COLO668 (cell line): ENCODE data around the gene TSPAN5.
A peak's percentile ranks its signal among the peaks of the same experiment; 100 is the strongest.
"Not testable (repeated sequence)": the region's sequence is repeated elsewhere in the genome, so short reads cannot be mapped to it uniquely, and the experiment has no call there.

Experiments
- DNase-seq: peaks from one replicate; lab custom pipeline; 2025; ENCODE audit not compliant: unreplicated experiment; lab: John Stamatoyannopoulos, UW

Gene TSPAN5

DNA sequence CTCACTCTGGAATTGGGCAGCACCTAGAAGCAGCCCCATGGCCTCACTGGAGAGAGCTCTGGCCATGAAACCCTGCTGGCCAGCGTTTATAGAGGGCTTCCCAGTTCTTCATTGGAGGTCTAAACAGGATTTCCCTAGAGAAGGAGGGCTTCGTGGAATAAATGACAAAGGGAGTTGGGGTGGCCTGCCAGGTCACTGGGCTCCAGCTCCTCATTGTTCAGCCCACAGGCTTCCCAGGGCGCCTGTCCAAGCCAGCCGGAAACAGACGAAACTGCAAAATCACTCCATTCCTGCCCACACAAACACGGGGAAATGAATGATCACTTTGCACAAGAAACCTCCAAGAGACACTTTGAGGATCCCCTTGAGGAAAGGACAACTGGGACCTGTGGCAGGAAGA lies 189.7 kb downstream of the TSPAN5 start:
- no peak for DNase-seq

GRCh38 chr4:98467627-98468072 lies 190.8 kb downstream of the TSPAN5 start:
- DNase-seq: peak; percentile 66

DNA sequence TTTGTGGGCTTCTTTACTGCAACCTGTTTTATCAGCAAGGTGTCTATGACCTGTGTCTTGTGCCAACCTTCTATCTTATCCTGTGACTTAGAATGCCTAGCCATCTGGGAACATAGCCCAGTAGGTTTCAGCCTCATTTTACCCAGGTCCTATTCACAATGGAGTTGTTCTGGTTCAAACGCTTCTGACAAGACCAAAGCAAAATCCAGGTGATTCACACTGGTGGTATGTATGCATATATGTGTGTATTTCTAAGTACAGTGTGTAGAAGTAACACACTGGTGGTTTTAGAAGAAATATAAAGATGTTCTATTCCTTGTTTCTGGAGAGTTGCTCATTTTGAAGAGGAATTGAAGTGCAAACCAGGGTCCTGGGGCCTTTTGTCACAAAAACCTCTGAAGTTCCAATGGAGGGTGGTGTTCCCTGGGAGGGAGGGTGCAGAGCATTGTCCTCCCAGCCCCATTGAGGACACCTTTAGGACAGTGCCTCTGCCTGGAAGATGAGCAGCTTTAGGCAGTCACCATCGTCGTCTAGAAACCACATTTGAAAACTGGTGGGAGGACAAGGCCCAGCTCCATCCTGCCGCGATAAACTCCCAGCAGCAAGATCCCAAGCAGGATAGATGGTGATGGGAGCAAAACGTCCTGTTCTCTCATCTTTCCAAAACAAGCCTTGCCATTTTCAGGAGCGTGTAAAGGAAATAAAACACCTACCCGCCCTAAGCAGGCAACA lies 191.4 kb downstream of the TSPAN5 start:
- DNase-seq: no peak

- DNase-seq: no peak
These were observed 195.9 kb downstream of the TSPAN5 start for GRCh38 chr4:98462487-98462886.

- not testable (repeated sequence) for DNase-seq
These were observed 197.1 kb downstream of the TSPAN5 start for GRCh38 chr4:98461121-98461865.

- DNase-seq: not testable (repeated sequence)
These were observed 201.0 kb downstream of the TSPAN5 start for GRCh38 chr4:98457422-98457821.

DNA sequence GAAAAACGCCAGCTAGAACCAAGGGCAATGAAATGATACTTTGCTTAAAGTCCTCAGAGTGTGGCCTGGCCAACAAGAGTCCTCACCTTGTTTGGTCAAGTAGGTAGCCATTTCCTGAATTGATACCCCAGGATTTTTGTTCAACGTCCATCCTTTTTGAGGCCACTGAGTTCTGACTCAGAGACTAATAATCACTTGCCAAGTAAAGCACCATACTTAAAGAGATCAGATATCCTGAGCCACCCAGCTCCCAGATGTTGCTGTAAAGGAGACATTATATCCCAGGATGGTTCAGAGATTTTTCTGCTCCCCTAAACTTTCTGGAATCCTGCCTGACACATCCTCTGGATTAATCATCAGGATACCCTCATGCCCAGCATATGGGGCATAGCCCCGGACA lies 206.3 kb downstream of the TSPAN5 start:
- DNase-seq: no peak

- DNase-seq: no peak
These were observed 209.5 kb downstream of the TSPAN5 start for GRCh38 chr4:98448908-98449307.

GRCh38 chr4:98447648-98448047 lies 210.8 kb downstream of the TSPAN5 start:
- no peak for DNase-seq

- DNase-seq: no peak
These were observed 211.7 kb downstream of the TSPAN5 start for GRCh38 chr4:98446499-98447375.

DNA sequence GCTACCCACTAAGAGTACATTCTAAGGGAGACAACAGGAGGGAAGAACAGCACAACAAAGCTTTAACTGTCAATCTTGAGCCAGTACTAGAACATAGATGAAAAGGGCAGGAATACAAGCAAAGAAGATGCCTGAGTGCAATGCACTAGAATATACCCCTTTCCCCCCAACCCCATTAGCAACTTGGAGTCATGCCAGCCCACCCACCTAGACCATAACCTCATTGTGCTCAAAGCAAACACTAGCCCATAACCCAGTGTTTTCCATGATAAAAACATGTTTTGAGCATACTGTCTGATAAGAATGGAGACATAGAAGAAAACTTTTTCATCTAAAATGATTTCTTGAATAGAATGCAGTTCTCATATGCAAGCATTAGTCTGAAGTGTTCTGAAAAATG lies 214.0 kb downstream of the TSPAN5 start:
- DNase-seq: no peak

DNA sequence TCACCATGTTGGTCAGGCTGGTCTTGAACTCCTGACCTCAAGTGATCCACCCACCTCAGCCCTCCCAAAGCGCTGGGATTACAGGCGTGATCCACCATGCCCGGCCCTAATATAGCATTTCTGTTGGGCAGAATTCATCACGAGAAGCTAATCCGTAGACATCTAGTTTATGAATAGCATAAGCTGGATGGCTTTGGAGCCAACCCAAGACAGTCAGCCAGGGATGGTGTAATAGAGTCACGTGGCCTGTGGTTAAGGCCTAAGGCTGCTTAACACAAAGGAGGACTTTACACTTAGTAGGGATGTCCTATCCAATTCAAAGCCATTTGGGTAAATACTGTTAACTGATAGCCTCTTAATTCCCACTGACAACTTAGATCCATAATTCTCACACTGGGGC lies 223.6 kb downstream of the TSPAN5 start:
- DNase-seq: no peak

DNA sequence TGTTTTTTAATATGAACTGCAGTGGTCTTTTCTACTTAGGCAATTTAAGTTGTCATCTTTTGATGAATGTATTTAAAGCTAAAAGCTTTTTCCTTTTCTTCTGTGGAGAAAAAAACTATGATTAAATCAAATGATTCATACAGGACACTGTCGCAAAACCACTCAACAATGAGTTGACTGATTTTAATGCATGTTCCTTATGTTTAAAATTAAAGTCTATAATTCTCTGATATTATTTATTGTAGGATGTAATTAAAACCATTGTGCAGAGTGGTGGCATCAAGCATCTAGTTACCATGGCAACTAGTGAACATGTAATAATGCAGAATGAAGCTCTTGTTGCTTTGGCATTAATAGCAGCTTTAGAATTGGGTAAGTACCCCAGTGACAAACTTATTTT lies 224.7 kb downstream of the TSPAN5 start:
- DNase-seq: no peak

- DNase-seq: no peak
These were observed 227.6 kb downstream of the TSPAN5 start for GRCh38 chr4:98430708-98431403.

DNA sequence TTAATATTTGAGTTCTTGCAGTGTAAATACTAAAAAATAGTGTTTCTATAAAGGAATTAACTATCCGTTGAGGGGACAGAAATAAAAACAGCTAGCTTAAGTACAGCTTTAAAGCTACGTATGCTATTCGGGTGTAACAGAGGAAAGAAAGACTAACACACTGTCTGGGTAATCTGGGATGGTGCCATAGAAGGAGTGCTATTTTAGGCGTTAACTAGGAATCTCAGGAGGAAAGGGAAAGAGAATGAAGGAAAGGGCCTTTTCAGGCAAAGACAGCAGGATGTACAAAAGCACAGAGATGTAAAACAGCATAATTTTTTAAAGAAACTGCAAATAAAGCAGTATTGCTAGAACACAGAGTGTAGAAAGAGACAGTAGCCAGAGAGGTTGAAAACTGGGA lies 235.4 kb downstream of the TSPAN5 start:
- DNase-seq: no peak

DNA sequence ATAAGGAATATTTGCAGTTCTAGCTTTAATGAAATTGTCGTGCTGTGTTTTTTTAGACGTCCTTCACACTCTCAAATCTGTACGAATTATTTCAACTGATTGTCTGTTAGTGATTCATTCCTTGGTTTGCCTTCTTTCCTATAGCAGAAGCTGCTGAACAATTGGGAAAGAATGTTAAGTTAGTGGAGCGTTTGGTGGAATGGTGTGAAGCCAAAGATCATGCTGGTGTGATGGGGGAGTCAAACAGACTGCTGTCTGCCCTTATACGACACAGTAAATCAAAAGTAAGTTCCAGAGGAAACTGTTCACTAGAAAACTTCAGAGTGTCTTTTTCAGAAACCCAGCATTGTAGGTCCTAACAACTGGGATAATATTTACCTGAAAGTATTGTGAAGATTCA lies 237.3 kb downstream of the TSPAN5 start:
- no peak for DNase-seq
